ENCODE data around the gene NAALADL2. TPM values are rescaled to one million over a fixed set of nuclear protein-coding genes. Genes with fewer than 3 reads are reported as not detected.
A peak's percentile ranks its signal among the peaks of the same experiment; 100 is the strongest.

NAALADL2 gene
- total RNA-seq, 1 experiment from 2014 or later, result 1.9 TPM

DNA sequence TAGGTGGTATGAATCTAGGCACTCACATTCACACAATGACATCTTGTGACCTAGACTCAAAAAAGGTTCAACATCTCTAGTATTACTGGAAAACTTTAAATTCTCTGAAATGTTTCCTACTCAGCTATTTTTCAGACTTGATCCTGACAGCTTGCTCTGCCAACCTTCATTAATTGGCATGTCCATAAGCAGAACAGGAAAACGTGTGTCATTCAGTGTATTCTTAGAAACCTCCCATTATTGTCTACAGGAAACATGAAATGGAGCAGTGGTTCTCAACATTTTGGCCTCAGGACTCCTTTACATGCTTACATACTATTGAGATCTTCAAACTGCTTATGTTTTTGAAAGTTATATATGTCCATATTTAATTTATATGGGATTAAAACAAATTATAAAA, 363.2 kb downstream of the NAALADL2 start:
- no peaks in the 10 kb centered on the region for H4K20me1 ChIP-seq (ENCODE audit: low read length)
- no peak overlapping the region for H3K9ac ChIP-seq (ENCODE audit: low read length)
- intact Hi-C loops (cut with micrococcal nuclease), result no loop called here
- H3K27me3 ChIP-seq (ENCODE audit: low read length), result no peaks in the 10 kb centered on the region
- ChIA-PET POLR2A (ENCODE audit: unreplicated experiment) (no interaction called here), CTCF (no interaction called here)
- H3K27ac ChIP-seq (ENCODE audit: low read length), result no peak overlapping the region
- BruUV-seq (replicated peaks), result no TSS peak
- H3F3A ChIP-seq (ENCODE audit: low read length, unreplicated experiment), result no peaks in the 10 kb centered on the region
- H3K9me3 ChIP-seq (ENCODE audit: low read length), result no peaks in the 10 kb centered on the region
- no peaks in the 10 kb centered on the region for H3K9me2 ChIP-seq (replicated peaks; ENCODE audit: low read length)
- H3K4me1 ChIP-seq (ENCODE audit: insufficient read depth, low read length), result no peaks in the 10 kb centered on the region
- no peak overlapping the region for H2AFZ ChIP-seq (ENCODE audit: low read length)
- H3K36me3 ChIP-seq (ENCODE audit: low read depth, low read length), result no peaks in the 10 kb centered on the region
- no peaks in the 10 kb centered on the region for H3K79me2 ChIP-seq (ENCODE audit: low read length)
- no peak for ATAC-seq
- no peak overlapping the region for H3K4me3 ChIP-seq (ENCODE audit: low read length)
- TF ChIP-seq, protein P1, sequence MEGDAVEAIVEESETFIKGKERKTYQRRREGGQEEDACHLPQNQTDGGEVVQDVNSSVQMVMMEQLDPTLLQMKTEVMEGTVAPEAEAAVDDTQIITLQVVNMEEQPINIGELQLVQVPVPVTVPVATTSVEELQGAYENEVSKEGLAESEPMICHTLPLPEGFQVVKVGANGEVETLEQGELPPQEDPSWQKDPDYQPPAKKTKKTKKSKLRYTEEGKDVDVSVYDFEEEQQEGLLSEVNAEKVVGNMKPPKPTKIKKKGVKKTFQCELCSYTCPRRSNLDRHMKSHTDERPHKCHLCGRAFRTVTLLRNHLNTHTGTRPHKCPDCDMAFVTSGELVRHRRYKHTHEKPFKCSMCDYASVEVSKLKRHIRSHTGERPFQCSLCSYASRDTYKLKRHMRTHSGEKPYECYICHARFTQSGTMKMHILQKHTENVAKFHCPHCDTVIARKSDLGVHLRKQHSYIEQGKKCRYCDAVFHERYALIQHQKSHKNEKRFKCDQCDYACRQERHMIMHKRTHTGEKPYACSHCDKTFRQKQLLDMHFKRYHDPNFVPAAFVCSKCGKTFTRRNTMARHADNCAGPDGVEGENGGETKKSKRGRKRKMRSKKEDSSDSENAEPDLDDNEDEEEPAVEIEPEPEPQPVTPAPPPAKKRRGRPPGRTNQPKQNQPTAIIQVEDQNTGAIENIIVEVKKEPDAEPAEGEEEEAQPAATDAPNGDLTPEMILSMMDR (conservative IDR thresholded peaks at IDR 0.05; ENCODE audit: low read depth, low read length), result no peak
- no peak for TF ChIP-seq EZH2 (IDR thresholded peaks at IDR 0.05; ENCODE audit: low read length, unreplicated experiment)
- no peak for TF ChIP-seq EZH2phosphoT487 (IDR thresholded peaks at IDR 0.05; ENCODE audit: borderline replicate concordance, low read length)
- DNase-seq, result no peak
- no peak overlapping the region for H3K4me2 ChIP-seq (ENCODE audit: low read length)

DNA sequence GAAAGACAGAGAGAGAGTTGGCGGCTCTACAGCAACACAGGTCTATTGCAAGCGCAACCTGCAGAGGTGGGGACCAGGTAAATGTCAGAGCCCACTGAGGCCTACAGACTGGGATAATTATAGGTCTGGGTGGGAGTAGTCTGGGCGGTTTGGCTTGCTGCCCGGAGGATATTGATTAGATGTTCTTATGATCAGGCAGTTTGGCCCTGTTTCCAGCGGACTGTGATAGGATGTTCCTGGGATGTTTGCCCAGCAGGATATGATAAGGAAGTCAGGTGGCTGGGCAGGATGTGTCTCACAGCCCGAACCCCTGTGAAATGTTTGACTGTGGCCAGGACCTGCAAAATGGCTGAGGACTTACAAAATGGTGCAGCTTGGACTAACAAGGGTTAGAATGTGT, 364.9 kb downstream of the NAALADL2 start:
- H3K9me3 ChIP-seq (ENCODE audit: low read length), result no peaks in the 10 kb centered on the region
- POLR2A ChIA-PET (ENCODE audit: unreplicated experiment), result no interaction called here
- H3K27me3 ChIP-seq (ENCODE audit: low read length), result no peaks in the 10 kb centered on the region
- no peaks in the 10 kb centered on the region for H3F3A ChIP-seq (ENCODE audit: low read length, unreplicated experiment)
- no peaks in the 10 kb centered on the region for H4K20me1 ChIP-seq (ENCODE audit: low read length)
- no peaks in the 10 kb centered on the region for H3K36me3 ChIP-seq (ENCODE audit: low read depth, low read length)
- H3K4me2 ChIP-seq (ENCODE audit: low read length), result no peak overlapping the region
- H3K4me1 ChIP-seq (ENCODE audit: insufficient read depth, low read length), result no peaks in the 10 kb centered on the region
- DNase-seq, result no peak
- no peaks in the 10 kb centered on the region for H3K79me2 ChIP-seq (ENCODE audit: low read length)
- no peaks in the 10 kb centered on the region for H3K9me2 ChIP-seq (replicated peaks; ENCODE audit: low read length)
- ATAC-seq, result no peak; the same call in 1 of the 2 replicates
- no peak overlapping the region for H3K4me3 ChIP-seq (ENCODE audit: low read length)
- intact Hi-C loops (cut with micrococcal nuclease), result no loop called here
- H3K9ac ChIP-seq (ENCODE audit: low read length), result no peak overlapping the region
- TF ChIP-seq, protein P1 (conservative IDR thresholded peaks at IDR 0.05; ENCODE audit: low read depth, low read length), result no peak
- TF ChIP-seq EZH2phosphoT487 (IDR thresholded peaks at IDR 0.05; ENCODE audit: borderline replicate concordance, low read length), result no peak
- TF ChIP-seq EZH2 (IDR thresholded peaks at IDR 0.05; ENCODE audit: low read length, unreplicated experiment), result no peak
- H3K27ac ChIP-seq (ENCODE audit: low read length), result no peak overlapping the region
- CTCF ChIA-PET, result no interaction called here
- no TSS peak for BruUV-seq (replicated peaks)
- 0 out of 2 replicates have a peak overlapping the region, but pooled peaks have one; percentile 2 for H2AFZ ChIP-seq (ENCODE audit: low read length)

DNA sequence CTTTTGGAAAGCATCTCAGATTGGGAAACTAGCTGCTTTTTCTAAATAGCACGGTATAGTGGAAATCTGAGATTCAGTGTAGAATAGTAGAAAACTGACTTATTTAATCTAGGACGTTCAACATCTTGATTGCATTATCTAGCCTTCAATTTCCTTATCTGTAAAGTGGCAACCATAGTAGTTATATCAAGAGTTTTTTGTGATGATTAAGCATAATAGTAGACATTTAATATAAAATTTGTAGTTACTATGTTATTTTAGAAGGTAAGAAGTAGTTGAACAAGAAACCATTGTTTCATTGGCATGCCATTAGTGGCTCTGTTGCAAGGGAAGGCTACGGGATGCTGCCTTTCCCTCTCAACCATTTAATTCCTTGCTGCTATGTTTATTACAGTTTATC, 367.3 kb downstream of the NAALADL2 start:
- TF ChIP-seq, protein P1 (conservative IDR thresholded peaks at IDR 0.05; ENCODE audit: low read depth, low read length), result no peak
- TF ChIP-seq EZH2phosphoT487 (IDR thresholded peaks at IDR 0.05; ENCODE audit: borderline replicate concordance, low read length), result no peak
- no peak for TF ChIP-seq EZH2 (IDR thresholded peaks at IDR 0.05; ENCODE audit: low read length, unreplicated experiment)
- Histone ChIP-seq H3K4me1 (ENCODE audit: insufficient read depth, low read length) (no peaks in the 10 kb centered on the region), H3K36me3 (ENCODE audit: low read depth, low read length) (no peaks in the 10 kb centered on the region), H3K27me3 (ENCODE audit: low read length) (no peaks in the 10 kb centered on the region), H3K9me3 (ENCODE audit: low read length) (no peaks in the 10 kb centered on the region), H4K20me1 (ENCODE audit: low read length) (no peaks in the 10 kb centered on the region), H3K79me2 (ENCODE audit: low read length) (no peaks in the 10 kb centered on the region), H3K9ac (ENCODE audit: low read length) (no peak overlapping the region), H2AFZ (ENCODE audit: low read length) (no peak overlapping the region), H3K27ac (ENCODE audit: low read length) (no peak overlapping the region), H3F3A (ENCODE audit: low read length, unreplicated experiment) (no peaks in the 10 kb centered on the region), H3K4me3 (ENCODE audit: low read length) (no peak overlapping the region), H3K4me2 (ENCODE audit: low read length) (no peak overlapping the region), H3K9me2 (replicated peaks; ENCODE audit: low read length) (no peaks in the 10 kb centered on the region)
- ATAC-seq (no peak), DNase-seq (no peak)
- BruUV-seq (replicated peaks), result no TSS peak
- intact Hi-C loops (cut with micrococcal nuclease), result no loop called here
- POLR2A ChIA-PET (ENCODE audit: unreplicated experiment), result no interaction called here
- CTCF ChIA-PET, result no interaction called here
